Measurements from ENCODE around the gene SERPINB12. TPM values are rescaled to one million over a fixed set of nuclear protein-coding genes. Genes with fewer than 3 reads are reported as not detected.

SERPINB12 gene
- total and polyA plus RNA-seq, 2 donors (not counting 3 experiments of a cell fraction or from before 2014, with no cell fraction given): not detected

GRCh38 chr18:63590966-63591695 lies 49.0 kb downstream of the SERPINB12 start:
- TF ChIP-seq POLR2AphosphoS5 (IDR thresholded peaks at IDR 0.05; ENCODE audit: insufficient read depth, low read depth, low read length): no peak
- TF ChIP-seq EZH2 (IDR thresholded peaks at IDR 0.05; ENCODE audit: borderline replicate concordance, low read depth, low read length, severe bottlenecking): no peak
- TF ChIP-seq FOS (IDR thresholded peaks at IDR 0.05; ENCODE audit: borderline replicate concordance, insufficient read depth, low read length): no peak
- no peak for TF ChIP-seq JUN (IDR thresholded peaks at IDR 0.05; ENCODE audit: borderline replicate concordance, insufficient read depth, insufficient read length, low read depth)
- no peak for TF ChIP-seq CTCF (IDR thresholded peaks at IDR 0.05; ENCODE audit: extremely low read depth in 1 of 2, insufficient read depth in 1 of 2, low read depth in 1 of 2, low read length in 2 of 2)
- no peak for TF ChIP-seq POLR2A (IDR thresholded peaks at IDR 0.05; ENCODE audit: low read depth, low read length)
- TF ChIP-seq, protein P1, sequence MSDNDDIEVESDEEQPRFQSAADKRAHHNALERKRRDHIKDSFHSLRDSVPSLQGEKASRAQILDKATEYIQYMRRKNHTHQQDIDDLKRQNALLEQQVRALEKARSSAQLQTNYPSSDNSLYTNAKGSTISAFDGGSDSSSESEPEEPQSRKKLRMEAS (IDR thresholded peaks at IDR 0.05; ENCODE audit: insufficient read depth, insufficient read length): no peak
- TF ChIP-seq MYC (IDR thresholded peaks at IDR 0.05; ENCODE audit: low read depth, low read length): no peak
- TF ChIP-seq GATA2 (IDR thresholded peaks at IDR 0.05; ENCODE audit: insufficient read depth, insufficient read length, low read depth, low read length): no peak
- FAIRE-seq (no peak), DNase-seq (ENCODE audit: low read depth, low spot score) (no peak)
- intact Hi-C loops (cut with micrococcal nuclease) (no loop called here), dilution Hi-C loops (cut with MboI; ENCODE audit: extremely low pct_ligation_motif_present, low sequenced_read_pairs) (no loop called here)
- Histone ChIP-seq H4K20me1 (replicated peaks; ENCODE audit: control insufficient read depth, extremely low read depth, insufficient read depth, low read length) (no peaks in the 10 kb centered on the region), H3K27me3 (ENCODE audit: control insufficient read depth in 2 of 2, insufficient read depth in 2 of 2, low read length in 2 of 2) (no peaks in the 10 kb centered on the region), H3K27ac (ENCODE audit: insufficient read depth, low read depth, low read length) (no peak overlapping the region), H3K36me3 (ENCODE audit: control insufficient read depth in 2 of 2, extremely low read depth in 1 of 2, insufficient read depth in 2 of 2, low read length in 2 of 2) (no peaks in the 10 kb centered on the region), H3K9ac (replicated peaks; ENCODE audit: extremely low read depth, insufficient read depth, low read length) (no peak overlapping the region), H3K79me2 (ENCODE audit: control insufficient read depth, insufficient read depth, low read length) (no peaks in the 10 kb centered on the region), H3K4me3 (replicated peaks in 1 of 3; ENCODE audit: insufficient read depth in 1 of 3, low read depth in 1 of 3, low read length in 3 of 3) (no peak overlapping the region), H3K4me1 (ENCODE audit: control insufficient read depth, extremely low read depth, insufficient read depth, low read length) (no peaks in the 10 kb centered on the region), H3K4me2 (ENCODE audit: insufficient read depth, low read length) (no peak overlapping the region), H3K9me1 (replicated peaks; ENCODE audit: control insufficient read depth, extremely low read depth, insufficient read depth, low read length) (no peaks in the 10 kb centered on the region), H3K9me3 (replicated peaks; ENCODE audit: control insufficient read depth, insufficient read depth, low read length) (no peaks in the 10 kb centered on the region), H2AFZ (ENCODE audit: low read depth, low read length) (no peak overlapping the region)
- no TSS peak for BruUV-seq (replicated peaks)
- ChIA-PET POLR2A (no interaction called here), CTCF (interaction anchor here (0.5 to 1.8 kb wide), 4 partner anchors 9 to 46 kb away, joined by 3 to 13 read pairs (median 3); no protein-coding TSS in a partner anchor)

Measured in endothelial cell of umbilical vein (primary cell).